ENCODE measurements around the gene APOM.

DNA sequence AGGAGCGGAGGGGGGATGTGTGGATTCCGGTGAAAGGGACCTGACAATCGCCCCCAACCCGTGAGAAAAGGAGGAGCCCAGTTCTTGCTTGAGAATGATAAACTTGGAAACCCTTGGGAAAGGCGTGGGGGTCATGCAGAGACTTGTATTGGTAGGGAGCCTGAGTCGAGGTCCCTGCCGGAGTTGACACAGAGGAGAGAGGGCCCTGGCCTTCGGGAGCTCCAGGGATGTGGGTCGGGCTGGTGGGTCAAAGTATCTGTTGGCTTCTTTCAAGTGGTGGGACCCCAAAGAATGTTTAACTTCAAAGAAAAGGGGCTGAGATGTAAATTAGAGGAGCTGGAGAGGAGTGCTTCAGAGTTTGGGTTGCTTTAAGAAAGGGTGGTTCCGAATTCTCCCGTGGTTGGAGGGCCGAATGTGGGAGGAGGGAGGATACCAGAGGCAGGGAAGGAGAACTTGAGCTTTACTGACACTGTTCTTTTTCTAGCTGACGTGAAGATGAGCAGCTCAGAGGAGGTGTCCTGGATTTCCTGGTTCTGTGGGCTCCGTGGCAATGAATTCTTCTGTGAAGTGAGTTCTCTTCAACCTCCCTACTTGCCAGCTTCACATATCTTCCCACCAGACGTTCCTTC lies 10.8 kb downstream of the APOM start:
- TF ChIP-seq ZNF384 (IDR thresholded peaks at IDR 0.05) = no peak
- TF ChIP-seq TARDBP (IDR thresholded peaks at IDR 0.05) = no peak
- TF ChIP-seq NFRKB (IDR thresholded peaks at IDR 0.05) = no peak
- TF ChIP-seq FOXM1 (IDR thresholded peaks at IDR 0.05; ENCODE audit: borderline replicate concordance) = no peak
- no peak for TF ChIP-seq BHLHE40 (IDR thresholded peaks at IDR 0.05; ENCODE audit: borderline replicate concordance)
- TF ChIP-seq SP1 (IDR thresholded peaks at IDR 0.05) = no peak
